KMS-11 (cell line): ENCODE results near the gene TBC1D9B.

Source experiments
- H2AFZ ChIP-seq: fragments of 200-600 bp; sonication (generic); 2 replicates; pipeline ENCODE4 v1.6.1; 2016; ENCODE audit warnings: antibody characterized with exemption, mixed run types, low read depth
- H3K27ac ChIP-seq: fragments of 200-600 bp; sonication (generic); 2 replicates; pipeline ENCODE4 v1.6.1; 2016; ENCODE audit warnings: mild to moderate bottlenecking, mixed run types
- H3K27me3 ChIP-seq: fragments of 200-600 bp; sonication (generic); 2 replicates; pipeline ENCODE4 v1.6.1; 2017; ENCODE audit warnings: mild to moderate bottlenecking, low read depth, mixed run types, moderate library complexity; ENCODE audit not compliant: insufficient read depth
- H3K36me3 ChIP-seq: fragments of 200-600 bp; sonication (generic); 2 replicates; pipeline ENCODE4 v1.6.1; 2017; ENCODE audit warnings: mild to moderate bottlenecking, mixed run types; ENCODE audit not compliant: insufficient read depth
- H3K4me1 ChIP-seq: fragments of 200-600 bp; sonication (generic); 2 replicates; pipeline ENCODE4 v1.6.1; 2016; ENCODE audit warnings: mild to moderate bottlenecking, low read depth, mixed run types; ENCODE audit not compliant: poor library complexity, severe bottlenecking
- H3K4me2 ChIP-seq: fragments of 200-600 bp; sonication (generic); 2 replicates; pipeline ENCODE4 v1.7.0; 2016; ENCODE audit warnings: mild to moderate bottlenecking, mixed run types
- H3K4me3 ChIP-seq: fragments of 200-600 bp; sonication (generic); IDR thresholded peaks from 2 replicates; pipeline ENCODE4 v1.6.1; 2017; ENCODE audit warnings: low read depth, low read length, mixed read lengths; ENCODE audit not compliant: insufficient read depth
- H3K79me2 ChIP-seq: fragments of 200-600 bp; sonication (generic); 2 replicates; pipeline ENCODE4 v1.6.1; 2016; ENCODE audit warnings: low read depth, mixed run types; ENCODE audit not compliant: insufficient read depth
- H3K9ac ChIP-seq: fragments of 200-600 bp; sonication (generic); 2 replicates; pipeline ENCODE4 v1.6.1; 2016; ENCODE audit warnings: mild to moderate bottlenecking, mixed run types
- H4K20me1 ChIP-seq: fragments of 200-600 bp; sonication (generic); 2 replicates; pipeline ENCODE4 v1.6.1; 2016; ENCODE audit warnings: mild to moderate bottlenecking, mixed run types; ENCODE audit not compliant: insufficient read depth
- TF ChIP-seq, protein P1 (sequence below): fragments of 200-600 bp; sonication (generic); conservative IDR thresholded peaks from 2 replicates; pipeline ENCODE4 v1.6.1; 2017; ENCODE audit warnings: low read depth, mild to moderate bottlenecking, antibody characterized with exemption, low read length, moderate library complexity, mixed read lengths

The TBC1D9B gene

DNA sequence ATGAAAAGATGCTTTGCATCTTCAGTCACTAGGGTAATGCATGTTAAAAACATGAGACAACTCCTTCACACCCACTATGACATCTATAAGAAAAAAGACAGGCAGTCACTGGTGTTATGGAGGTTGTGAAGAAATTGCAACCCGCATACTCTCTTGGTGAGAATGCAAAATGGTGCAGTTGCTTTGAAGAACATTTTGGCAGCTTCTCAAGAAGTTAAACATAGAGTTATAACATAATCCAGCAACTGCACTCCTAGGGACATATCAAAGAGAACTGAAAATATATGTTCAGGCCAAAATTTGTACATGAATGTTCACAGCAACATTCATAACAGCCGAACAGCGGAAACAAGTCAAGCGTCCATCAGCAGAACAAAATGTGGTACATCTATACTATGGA lies 46.3 kb upstream of the TBC1D9B start:
- no peak overlapping the region for H3K9ac ChIP-seq
- TF ChIP-seq, protein P1, sequence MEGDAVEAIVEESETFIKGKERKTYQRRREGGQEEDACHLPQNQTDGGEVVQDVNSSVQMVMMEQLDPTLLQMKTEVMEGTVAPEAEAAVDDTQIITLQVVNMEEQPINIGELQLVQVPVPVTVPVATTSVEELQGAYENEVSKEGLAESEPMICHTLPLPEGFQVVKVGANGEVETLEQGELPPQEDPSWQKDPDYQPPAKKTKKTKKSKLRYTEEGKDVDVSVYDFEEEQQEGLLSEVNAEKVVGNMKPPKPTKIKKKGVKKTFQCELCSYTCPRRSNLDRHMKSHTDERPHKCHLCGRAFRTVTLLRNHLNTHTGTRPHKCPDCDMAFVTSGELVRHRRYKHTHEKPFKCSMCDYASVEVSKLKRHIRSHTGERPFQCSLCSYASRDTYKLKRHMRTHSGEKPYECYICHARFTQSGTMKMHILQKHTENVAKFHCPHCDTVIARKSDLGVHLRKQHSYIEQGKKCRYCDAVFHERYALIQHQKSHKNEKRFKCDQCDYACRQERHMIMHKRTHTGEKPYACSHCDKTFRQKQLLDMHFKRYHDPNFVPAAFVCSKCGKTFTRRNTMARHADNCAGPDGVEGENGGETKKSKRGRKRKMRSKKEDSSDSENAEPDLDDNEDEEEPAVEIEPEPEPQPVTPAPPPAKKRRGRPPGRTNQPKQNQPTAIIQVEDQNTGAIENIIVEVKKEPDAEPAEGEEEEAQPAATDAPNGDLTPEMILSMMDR: no peak
- H3K27ac ChIP-seq: no peak overlapping the region
- H3K36me3 ChIP-seq: no peaks in the 10 kb centered on the region
- H3K4me1 ChIP-seq: no peaks in the 10 kb centered on the region
- H4K20me1 ChIP-seq: no peaks in the 10 kb centered on the region
- H3K79me2 ChIP-seq: no peaks in the 10 kb centered on the region
- H2AFZ ChIP-seq: no peak overlapping the region
- H3K27me3 ChIP-seq: no peaks in the 10 kb centered on the region
- no peak overlapping the region for H3K4me3 ChIP-seq
- H3K4me2 ChIP-seq: no peak overlapping the region

DNA sequence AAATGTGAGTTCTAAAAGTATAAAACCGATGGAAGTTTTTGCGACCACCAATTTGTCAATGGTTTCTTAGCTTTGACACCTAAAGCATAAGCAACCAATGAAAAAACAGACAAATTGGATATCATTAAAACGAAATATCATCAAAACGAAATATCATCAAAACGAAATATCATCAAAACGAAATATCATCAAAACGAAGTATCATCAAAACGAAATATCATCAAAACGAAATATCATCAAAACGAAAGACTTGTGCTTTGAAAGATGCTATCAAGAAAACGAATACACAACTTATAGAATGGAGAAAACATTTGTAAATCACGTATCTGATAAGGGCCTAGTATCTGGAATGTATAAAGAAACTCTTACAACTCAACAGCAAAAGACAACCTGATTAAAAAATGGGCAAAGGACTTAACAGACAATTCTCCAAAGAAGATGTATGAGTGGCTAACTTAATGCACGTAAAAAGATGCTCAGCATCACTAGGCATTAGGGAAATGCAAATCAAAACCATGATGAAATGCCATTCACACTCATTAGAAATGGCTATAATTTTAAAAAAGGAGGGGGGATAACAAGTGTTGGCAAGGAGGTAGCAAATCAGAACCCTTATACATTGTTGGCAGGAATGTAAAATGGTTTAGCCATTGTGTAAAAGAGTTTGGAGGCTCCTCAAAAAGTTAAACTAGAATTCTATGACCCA lies 29.4 kb upstream of the TBC1D9B start:
- Histone ChIP-seq H3K4me1 (no peaks in the 10 kb centered on the region), H3K27me3 (no peaks in the 10 kb centered on the region), H3K79me2 (no peaks in the 10 kb centered on the region), H3K4me3 (no peak overlapping the region), H3K27ac (no peak overlapping the region), H3K9ac (no peak overlapping the region), H4K20me1 (no peaks in the 10 kb centered on the region), H3K36me3 (no peaks in the 10 kb centered on the region), H3K4me2 (no peak overlapping the region), H2AFZ (no peak overlapping the region)
- TF ChIP-seq, protein P1: no peak

DNA sequence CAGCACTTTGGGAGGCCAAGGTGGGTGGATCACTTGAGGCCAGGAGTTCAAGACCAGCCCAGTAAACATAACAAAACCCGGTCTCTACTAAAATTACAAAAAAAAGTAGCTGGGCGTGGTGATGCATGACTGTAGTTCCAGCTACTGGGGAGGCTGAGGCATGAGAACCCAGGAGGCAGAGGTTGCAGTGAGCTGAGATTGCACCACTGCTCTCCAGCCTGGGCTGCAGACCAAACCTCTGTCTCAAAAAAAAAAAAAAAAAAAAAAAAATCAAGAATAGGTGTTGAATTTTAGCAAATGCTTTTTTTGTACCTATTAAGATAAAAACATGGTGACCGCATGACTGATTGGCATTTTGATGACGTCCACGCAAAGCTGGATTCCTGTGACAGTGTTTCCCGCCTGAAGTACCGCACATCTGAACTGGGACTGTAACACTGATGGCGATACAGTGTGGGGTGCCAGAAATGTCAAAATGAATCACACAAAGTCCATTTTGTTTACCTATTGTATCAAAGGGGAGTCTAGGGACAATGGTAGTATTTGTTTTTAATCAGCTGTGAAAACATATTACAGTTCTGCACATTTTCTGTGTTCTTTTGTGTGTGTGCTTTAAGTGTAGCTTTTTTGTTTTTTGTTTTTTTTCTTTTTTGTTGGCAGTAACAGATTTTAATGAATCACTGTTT lies 23.2 kb upstream of the TBC1D9B start:
- Histone ChIP-seq H4K20me1 (no peaks in the 10 kb centered on the region), H3K36me3 (no peaks in the 10 kb centered on the region), H3K27ac (no peak overlapping the region), H3K4me2 (no peak overlapping the region), H3K27me3 (no peaks in the 10 kb centered on the region), H3K4me3 (no peak overlapping the region), H2AFZ (no peak overlapping the region), H3K79me2 (no peaks in the 10 kb centered on the region), H3K4me1 (no peaks in the 10 kb centered on the region), H3K9ac (no peak overlapping the region)
- TF ChIP-seq, protein P1: no peak

DNA sequence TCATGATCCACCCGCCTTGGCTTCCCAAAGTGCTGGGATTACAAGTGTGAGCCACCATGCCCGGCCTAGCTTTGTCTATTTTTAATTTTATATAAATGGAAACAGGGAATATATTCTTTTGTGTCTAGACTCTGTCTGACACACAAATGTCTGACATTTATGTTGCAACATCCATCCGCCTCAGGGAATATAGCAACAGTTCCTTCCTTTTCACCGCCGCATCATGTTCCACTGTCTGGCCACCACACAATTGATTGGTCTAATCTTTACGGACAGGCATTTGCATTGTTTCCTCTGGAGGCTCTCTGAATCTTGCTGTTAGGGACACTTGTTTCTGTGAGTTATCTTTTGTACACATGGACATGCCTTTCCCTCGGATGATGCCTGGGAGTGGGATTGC lies 20.1 kb upstream of the TBC1D9B start:
- Histone ChIP-seq H3K36me3 (no peaks in the 10 kb centered on the region), H3K27me3 (no peaks in the 10 kb centered on the region), H3K79me2 (no peaks in the 10 kb centered on the region), H3K9ac (no peak overlapping the region), H3K4me1 (no peaks in the 10 kb centered on the region), H3K4me3 (no peak overlapping the region), H2AFZ (no peak overlapping the region), H3K4me2 (no peak overlapping the region), H3K27ac (no peak overlapping the region), H4K20me1 (no peaks in the 10 kb centered on the region)
- TF ChIP-seq, protein P1: no peak
